HEK293 (cell line): Measurements from ENCODE around the gene ARSJ.

Source experiments
- CTCF ChIA-PET: fragments of 350-600 bp; formaldehyde crosslinking; extraction: SDS; loops from one replicate; lab custom pipeline; 2021; ENCODE audit warnings: antibody characterized with exemption; lab: Yijun Ruan, JAX
- POLR2A ChIA-PET: fragments of 300-600 bp; formaldehyde crosslinking; extraction: SDS; loops from one replicate; lab custom pipeline; 2020; ENCODE audit warnings: antibody characterized with exemption, inconsistent platforms; lab: Yijun Ruan, JAX
- H3K27ac ChIP-seq: fragments of 200-500 bp; sonication (Bioruptor generic); 2 replicates; pipeline ENCODE4 v1.5.1; 2014; ENCODE audit warnings: low read depth, low read length, control low read depth, inconsistent platforms; ENCODE audit errors: extremely low read depth
- H3K36me3 ChIP-seq, 2 experiments: fragments of 200-500 bp in 1 of 2; sonication (Bioruptor generic) in 1 of 2; 1 replicate in 1 of 2; 2 replicates in 1 of 2; pipeline ENCODE4 v1.5.1; 2014 to 2017; ENCODE audit warnings: inconsistent platforms in 2 of 2, low read length in 2 of 2; ENCODE audit not compliant: control insufficient read depth in 2 of 2, insufficient read depth in 1 of 2
- H3K4me1 ChIP-seq: fragments of 200-500 bp; sonication (Bioruptor generic); 2 replicates; pipeline ENCODE4 v1.5.1; 2014; ENCODE audit warnings: mild to moderate bottlenecking, low read length, inconsistent platforms; ENCODE audit not compliant: control insufficient read depth, insufficient read depth
- H3K4me3 ChIP-seq: 2 replicates; pipeline ENCODE4 v1.5.1; 2011; ENCODE audit warnings: low read depth, mild to moderate bottlenecking, control low read depth, low read length, moderate library complexity
- H3K9me3 ChIP-seq: fragments of 200-500 bp; sonication (Bioruptor generic); 2 replicates; pipeline ENCODE4 v1.5.1; 2014; ENCODE audit warnings: low read depth, low read length, inconsistent platforms; ENCODE audit not compliant: control insufficient read depth, insufficient read depth
- KLF8 ChIP-seq: fragments of 450-650 bp; formaldehyde crosslinking; IDR thresholded peaks from 2 replicates; pipeline ENCODE4 v1.5.1; 2016; ENCODE audit warnings: missing biosample characterization, missing genetic modification characterization
- RBAK ChIP-seq: fragments of 450-650 bp; formaldehyde crosslinking; IDR thresholded peaks from 2 replicates; pipeline ENCODE4 v1.5.1; 2016; ENCODE audit warnings: missing biosample characterization, missing genetic modification characterization
- WT1 ChIP-seq: fragments of 450-650 bp; formaldehyde crosslinking; IDR thresholded peaks from 2 replicates; pipeline ENCODE4 v1.5.1; 2016; ENCODE audit warnings: missing biosample characterization, missing genetic modification characterization
- ZBTB17 ChIP-seq: fragments of 450-650 bp; formaldehyde crosslinking; IDR thresholded peaks from 2 replicates; pipeline ENCODE4 v1.5.1; 2016; ENCODE audit warnings: missing biosample characterization, missing genetic modification characterization
- ZIC2 ChIP-seq: fragments of 450-650 bp; formaldehyde crosslinking; IDR thresholded peaks from 2 replicates; pipeline ENCODE4 v1.5.1; 2016; ENCODE audit warnings: missing biosample characterization, missing genetic modification characterization
- ZNF138 ChIP-seq: fragments of 450-650 bp; formaldehyde crosslinking; IDR thresholded peaks from 2 replicates; pipeline ENCODE4 v1.5.1; 2016; ENCODE audit warnings: missing biosample characterization, missing genetic modification characterization, borderline replicate concordance
- ZNF16 ChIP-seq: fragments of 450-650 bp; formaldehyde crosslinking; IDR thresholded peaks from 2 replicates; pipeline ENCODE4 v1.5.1; 2016; ENCODE audit warnings: low read depth, missing biosample characterization, missing genetic modification characterization
- ZNF19 ChIP-seq: fragments of 450-650 bp; formaldehyde crosslinking; IDR thresholded peaks from 2 replicates; pipeline ENCODE4; 2016; ENCODE audit warnings: missing biosample characterization, missing genetic modification characterization, low read depth
- ZNF214 ChIP-seq: fragments of 450-650 bp; formaldehyde crosslinking; IDR thresholded peaks from 2 replicates; pipeline ENCODE4 v1.5.1; 2017; ENCODE audit warnings: missing biosample characterization, mild to moderate bottlenecking, missing genetic modification characterization, borderline replicate concordance
- ZNF366 ChIP-seq: fragments of 450-650 bp; formaldehyde crosslinking; conservative IDR thresholded peaks from 2 replicates; pipeline ENCODE4 v1.5.1; 2016; ENCODE audit warnings: missing biosample characterization, missing genetic modification characterization
- ZNF529 ChIP-seq: fragments of 450-650 bp; formaldehyde crosslinking; IDR thresholded peaks from 2 replicates; pipeline ENCODE4 v1.5.1; 2017; ENCODE audit warnings: missing genetic modification characterization, missing biosample characterization; ENCODE audit not compliant: insufficient replicate concordance
- ZNF530 ChIP-seq: fragments of 450-650 bp; formaldehyde crosslinking; IDR thresholded peaks from 2 replicates; pipeline ENCODE4 v1.5.1; 2016; ENCODE audit warnings: low read depth, missing biosample characterization, missing genetic modification characterization
- ZNF624 ChIP-seq: fragments of 450-650 bp; formaldehyde crosslinking; IDR thresholded peaks from 2 replicates; pipeline ENCODE4 v1.5.1; 2017; ENCODE audit warnings: missing biosample characterization, missing genetic modification characterization
- TF ChIP-seq, protein P1 (sequence below): fragments of 450-650 bp; formaldehyde crosslinking; IDR thresholded peaks from 2 replicates; pipeline ENCODE4 v1.5.1; 2016; ENCODE audit warnings: missing biosample characterization, missing genetic modification characterization
- TF ChIP-seq, protein P2 (sequence below): fragments of 450-650 bp; formaldehyde crosslinking; IDR thresholded peaks from 2 replicates; pipeline ENCODE4 v1.5.1; 2016; ENCODE audit warnings: missing biosample characterization, missing genetic modification characterization, borderline replicate concordance
- TF ChIP-seq, protein P3 (sequence below): fragments of 450-650 bp; formaldehyde crosslinking; IDR thresholded peaks from 2 replicates; pipeline ENCODE4 v1.5.1; 2016; ENCODE audit warnings: missing biosample characterization, missing genetic modification characterization
- TF ChIP-seq, protein P4 (sequence below): fragments of 450-650 bp; formaldehyde crosslinking; IDR thresholded peaks from 2 replicates; pipeline ENCODE4 v1.5.1; 2016; ENCODE audit warnings: missing biosample characterization, missing genetic modification characterization
- TF ChIP-seq, protein P5 (sequence below): fragments of 450-650 bp; formaldehyde crosslinking; IDR thresholded peaks from 2 replicates; pipeline ENCODE4 v1.5.1; 2016; ENCODE audit warnings: missing biosample characterization, missing genetic modification characterization
- TF ChIP-seq, protein P6 (sequence below): fragments of 450-650 bp; formaldehyde crosslinking; IDR thresholded peaks from 2 replicates; pipeline ENCODE4 v1.5.1; 2016; ENCODE audit warnings: missing biosample characterization, missing genetic modification characterization, low read depth

The ARSJ gene

DNA sequence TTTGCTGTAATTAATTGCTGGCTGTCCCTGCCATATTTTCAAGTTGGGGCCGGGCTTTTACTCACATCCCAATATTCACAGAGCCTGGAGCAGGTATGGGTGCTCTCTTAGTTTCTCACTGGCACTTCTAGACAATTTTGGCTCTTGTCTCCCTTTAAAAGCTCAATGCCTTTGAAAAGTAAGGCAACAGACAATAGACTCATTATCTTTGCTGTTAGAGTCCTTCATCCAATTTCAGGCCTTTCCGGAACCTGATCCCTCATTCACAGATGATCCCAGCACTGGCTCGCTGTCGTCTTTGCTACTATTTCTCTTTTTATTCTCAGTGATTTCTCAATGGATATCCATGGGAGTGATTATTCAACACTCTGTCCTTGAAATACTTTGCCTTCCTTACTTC is 6.7 kb downstream of the ARSJ start (continued):
- TF ChIP-seq, protein P1, sequence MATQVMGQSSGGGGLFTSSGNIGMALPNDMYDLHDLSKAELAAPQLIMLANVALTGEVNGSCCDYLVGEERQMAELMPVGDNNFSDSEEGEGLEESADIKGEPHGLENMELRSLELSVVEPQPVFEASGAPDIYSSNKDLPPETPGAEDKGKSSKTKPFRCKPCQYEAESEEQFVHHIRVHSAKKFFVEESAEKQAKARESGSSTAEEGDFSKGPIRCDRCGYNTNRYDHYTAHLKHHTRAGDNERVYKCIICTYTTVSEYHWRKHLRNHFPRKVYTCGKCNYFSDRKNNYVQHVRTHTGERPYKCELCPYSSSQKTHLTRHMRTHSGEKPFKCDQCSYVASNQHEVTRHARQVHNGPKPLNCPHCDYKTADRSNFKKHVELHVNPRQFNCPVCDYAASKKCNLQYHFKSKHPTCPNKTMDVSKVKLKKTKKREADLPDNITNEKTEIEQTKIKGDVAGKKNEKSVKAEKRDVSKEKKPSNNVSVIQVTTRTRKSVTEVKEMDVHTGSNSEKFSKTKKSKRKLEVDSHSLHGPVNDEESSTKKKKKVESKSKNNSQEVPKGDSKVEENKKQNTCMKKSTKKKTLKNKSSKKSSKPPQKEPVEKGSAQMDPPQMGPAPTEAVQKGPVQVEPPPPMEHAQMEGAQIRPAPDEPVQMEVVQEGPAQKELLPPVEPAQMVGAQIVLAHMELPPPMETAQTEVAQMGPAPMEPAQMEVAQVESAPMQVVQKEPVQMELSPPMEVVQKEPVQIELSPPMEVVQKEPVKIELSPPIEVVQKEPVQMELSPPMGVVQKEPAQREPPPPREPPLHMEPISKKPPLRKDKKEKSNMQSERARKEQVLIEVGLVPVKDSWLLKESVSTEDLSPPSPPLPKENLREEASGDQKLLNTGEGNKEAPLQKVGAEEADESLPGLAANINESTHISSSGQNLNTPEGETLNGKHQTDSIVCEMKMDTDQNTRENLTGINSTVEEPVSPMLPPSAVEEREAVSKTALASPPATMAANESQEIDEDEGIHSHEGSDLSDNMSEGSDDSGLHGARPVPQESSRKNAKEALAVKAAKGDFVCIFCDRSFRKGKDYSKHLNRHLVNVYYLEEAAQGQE (tag by site-specific recombination): no peak
- TF ChIP-seq, protein P2, sequence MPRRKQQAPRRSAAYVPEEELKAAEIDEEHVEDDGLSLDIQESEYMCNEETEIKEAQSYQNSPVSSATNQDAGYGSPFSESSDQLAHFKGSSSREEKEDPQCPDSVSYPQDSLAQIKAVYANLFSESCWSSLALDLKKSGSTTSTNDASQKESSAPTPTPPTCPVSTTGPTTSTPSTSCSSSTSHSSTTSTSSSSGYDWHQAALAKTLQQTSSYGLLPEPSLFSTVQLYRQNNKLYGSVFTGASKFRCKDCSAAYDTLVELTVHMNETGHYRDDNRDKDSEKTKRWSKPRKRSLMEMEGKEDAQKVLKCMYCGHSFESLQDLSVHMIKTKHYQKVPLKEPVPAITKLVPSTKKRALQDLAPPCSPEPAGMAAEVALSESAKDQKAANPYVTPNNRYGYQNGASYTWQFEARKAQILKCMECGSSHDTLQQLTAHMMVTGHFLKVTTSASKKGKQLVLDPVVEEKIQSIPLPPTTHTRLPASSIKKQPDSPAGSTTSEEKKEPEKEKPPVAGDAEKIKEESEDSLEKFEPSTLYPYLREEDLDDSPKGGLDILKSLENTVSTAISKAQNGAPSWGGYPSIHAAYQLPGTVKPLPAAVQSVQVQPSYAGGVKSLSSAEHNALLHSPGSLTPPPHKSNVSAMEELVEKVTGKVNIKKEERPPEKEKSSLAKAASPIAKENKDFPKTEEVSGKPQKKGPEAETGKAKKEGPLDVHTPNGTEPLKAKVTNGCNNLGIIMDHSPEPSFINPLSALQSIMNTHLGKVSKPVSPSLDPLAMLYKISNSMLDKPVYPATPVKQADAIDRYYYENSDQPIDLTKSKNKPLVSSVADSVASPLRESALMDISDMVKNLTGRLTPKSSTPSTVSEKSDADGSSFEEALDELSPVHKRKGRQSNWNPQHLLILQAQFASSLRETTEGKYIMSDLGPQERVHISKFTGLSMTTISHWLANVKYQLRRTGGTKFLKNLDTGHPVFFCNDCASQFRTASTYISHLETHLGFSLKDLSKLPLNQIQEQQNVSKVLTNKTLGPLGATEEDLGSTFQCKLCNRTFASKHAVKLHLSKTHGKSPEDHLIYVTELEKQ (tag by site-specific recombination): no peak
- TF ChIP-seq, protein P3, sequence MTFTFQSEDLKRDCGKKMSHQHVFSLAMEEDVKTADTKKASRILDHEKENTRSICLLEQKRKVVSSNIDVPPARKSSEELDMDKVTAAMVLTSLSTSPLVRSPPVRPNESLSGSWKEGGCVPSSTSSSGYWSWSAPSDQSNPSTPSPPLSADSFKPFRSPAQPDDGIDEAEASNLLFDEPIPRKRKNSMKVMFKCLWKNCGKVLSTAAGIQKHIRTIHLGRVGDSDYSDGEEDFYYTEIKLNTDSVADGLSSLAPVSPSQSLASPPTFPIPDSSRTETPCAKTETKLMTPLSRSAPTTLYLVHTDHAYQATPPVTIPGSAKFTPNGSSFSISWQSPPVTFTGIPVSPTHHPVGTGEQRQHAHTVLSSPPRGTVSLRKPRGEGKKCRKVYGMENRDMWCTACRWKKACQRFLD (tag by site-specific recombination): no peak
- no peak for TF ChIP-seq ZNF138
- TF ChIP-seq KLF8 (tag by site-specific recombination): no peak
- no peak for TF ChIP-seq ZNF16 (tag by site-specific recombination)

DNA sequence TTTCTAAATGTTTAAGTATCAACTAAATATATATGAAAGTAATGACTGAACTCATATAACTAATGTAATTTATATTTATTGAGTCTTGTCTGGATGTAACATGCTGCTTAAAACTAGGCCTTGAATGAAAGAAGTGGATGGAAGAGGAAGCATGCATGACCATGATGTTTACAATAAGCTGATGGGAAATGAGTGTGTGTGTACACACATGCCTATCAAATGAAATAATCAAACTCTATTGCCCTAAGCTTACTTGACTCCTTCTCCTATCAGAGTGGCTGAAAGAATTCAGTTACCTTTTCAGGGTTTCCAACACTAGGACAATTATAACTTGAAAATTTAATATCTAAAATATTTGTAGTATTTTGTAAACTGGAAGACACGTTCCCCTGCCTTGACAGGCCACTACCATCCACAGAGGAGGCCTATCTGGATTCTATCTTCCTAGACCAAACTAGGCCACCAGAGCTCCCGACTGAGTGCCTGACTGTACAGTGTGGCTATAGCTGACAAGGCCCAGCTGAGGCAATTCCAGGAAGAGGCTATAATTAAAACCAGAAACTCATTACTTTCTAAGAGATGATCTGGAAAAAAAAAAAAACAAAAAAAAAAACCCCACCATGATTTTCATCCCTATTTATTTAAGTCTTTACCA is 7.6 kb downstream of the ARSJ start:
- POLR2A ChIA-PET: no interaction called here
- no peak for TF ChIP-seq ZIC2 (tag by site-specific recombination)
- TF ChIP-seq, protein P4, sequence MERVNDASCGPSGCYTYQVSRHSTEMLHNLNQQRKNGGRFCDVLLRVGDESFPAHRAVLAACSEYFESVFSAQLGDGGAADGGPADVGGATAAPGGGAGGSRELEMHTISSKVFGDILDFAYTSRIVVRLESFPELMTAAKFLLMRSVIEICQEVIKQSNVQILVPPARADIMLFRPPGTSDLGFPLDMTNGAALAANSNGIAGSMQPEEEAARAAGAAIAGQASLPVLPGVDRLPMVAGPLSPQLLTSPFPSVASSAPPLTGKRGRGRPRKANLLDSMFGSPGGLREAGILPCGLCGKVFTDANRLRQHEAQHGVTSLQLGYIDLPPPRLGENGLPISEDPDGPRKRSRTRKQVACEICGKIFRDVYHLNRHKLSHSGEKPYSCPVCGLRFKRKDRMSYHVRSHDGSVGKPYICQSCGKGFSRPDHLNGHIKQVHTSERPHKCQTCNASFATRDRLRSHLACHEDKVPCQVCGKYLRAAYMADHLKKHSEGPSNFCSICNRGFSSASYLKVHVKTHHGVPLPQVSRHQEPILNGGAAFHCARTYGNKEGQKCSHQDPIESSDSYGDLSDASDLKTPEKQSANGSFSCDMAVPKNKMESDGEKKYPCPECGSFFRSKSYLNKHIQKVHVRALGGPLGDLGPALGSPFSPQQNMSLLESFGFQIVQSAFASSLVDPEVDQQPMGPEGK (tag by site-specific recombination): no peak
- TF ChIP-seq ZBTB17: no peak
- TF ChIP-seq, protein P5, sequence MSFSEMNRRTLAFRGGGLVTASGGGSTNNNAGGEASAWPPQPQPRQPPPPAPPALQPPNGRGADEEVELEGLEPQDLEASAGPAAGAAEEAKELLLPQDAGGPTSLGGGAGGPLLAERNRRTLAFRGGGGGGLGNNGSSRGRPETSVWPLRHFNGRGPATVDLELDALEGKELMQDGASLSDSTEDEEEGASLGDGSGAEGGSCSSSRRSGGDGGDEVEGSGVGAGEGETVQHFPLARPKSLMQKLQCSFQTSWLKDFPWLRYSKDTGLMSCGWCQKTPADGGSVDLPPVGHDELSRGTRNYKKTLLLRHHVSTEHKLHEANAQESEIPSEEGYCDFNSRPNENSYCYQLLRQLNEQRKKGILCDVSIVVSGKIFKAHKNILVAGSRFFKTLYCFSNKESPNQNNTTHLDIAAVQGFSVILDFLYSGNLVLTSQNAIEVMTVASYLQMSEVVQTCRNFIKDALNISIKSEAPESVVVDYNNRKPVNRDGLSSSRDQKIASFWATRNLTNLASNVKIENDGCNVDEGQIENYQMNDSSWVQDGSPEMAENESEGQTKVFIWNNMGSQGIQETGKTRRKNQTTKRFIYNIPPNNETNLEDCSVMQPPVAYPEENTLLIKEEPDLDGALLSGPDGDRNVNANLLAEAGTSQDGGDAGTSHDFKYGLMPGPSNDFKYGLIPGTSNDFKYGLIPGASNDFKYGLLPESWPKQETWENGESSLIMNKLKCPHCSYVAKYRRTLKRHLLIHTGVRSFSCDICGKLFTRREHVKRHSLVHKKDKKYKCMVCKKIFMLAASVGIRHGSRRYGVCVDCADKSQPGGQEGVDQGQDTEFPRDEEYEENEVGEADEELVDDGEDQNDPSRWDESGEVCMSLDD (tag by site-specific recombination): no peak
- TF ChIP-seq, protein P6, sequence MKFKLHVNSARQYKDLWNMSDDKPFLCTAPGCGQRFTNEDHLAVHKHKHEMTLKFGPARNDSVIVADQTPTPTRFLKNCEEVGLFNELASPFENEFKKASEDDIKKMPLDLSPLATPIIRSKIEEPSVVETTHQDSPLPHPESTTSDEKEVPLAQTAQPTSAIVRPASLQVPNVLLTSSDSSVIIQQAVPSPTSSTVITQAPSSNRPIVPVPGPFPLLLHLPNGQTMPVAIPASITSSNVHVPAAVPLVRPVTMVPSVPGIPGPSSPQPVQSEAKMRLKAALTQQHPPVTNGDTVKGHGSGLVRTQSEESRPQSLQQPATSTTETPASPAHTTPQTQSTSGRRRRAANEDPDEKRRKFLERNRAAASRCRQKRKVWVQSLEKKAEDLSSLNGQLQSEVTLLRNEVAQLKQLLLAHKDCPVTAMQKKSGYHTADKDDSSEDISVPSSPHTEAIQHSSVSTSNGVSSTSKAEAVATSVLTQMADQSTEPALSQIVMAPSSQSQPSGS (tag by site-specific recombination): no peak
- TF ChIP-seq ZNF366 (tag by site-specific recombination): no peak
- no peak for TF ChIP-seq ZNF530 (tag by site-specific recombination)
- no peak for TF ChIP-seq ZNF529 (tag by site-specific recombination)
- no peak for TF ChIP-seq ZNF214 (tag by site-specific recombination)
- TF ChIP-seq WT1: no peak
- TF ChIP-seq ZNF19 (tag by site-specific recombination): no peak
- TF ChIP-seq RBAK: no peak
- no peak for TF ChIP-seq ZNF624 (tag by site-specific recombination)
- H3K4me3 ChIP-seq: no peak overlapping the region
- no peaks in the 10 kb centered on the region for H3K36me3 ChIP-seq
- CTCF ChIA-PET: no interaction called here
- H3K9me3 ChIP-seq: no peaks in the 10 kb centered on the region
- no peak overlapping the region for H3K27ac ChIP-seq
- 0 out of 2 replicates have a peak, but pooled peaks cover 3% of the 10 kb centered on the region for H3K4me1 ChIP-seq
